Mesenchymal stem cell (in vitro differentiated cells and primary cell): Measurements from ENCODE around the gene ZNF618.

Experiments
- DNase-seq: peaks from one replicate; pipeline ENCODE4 v3.0.0-alpha.2; 2013
- H2AFZ ChIP-seq: one replicate; pipeline ENCODE4 v1.6.1; 2013; ENCODE audit warnings: low read depth, mild to moderate bottlenecking, control low read depth, inconsistent platforms, low read length, moderate library complexity
- H2AK5ac ChIP-seq: 2 replicates; pipeline ENCODE4 v1.6.1; 2013; ENCODE audit warnings: low read length, moderate library complexity, mild to moderate bottlenecking, inconsistent platforms; ENCODE audit not compliant: severe bottlenecking
- H2BK120ac ChIP-seq: one replicate; pipeline ENCODE4 v1.6.1; 2013; ENCODE audit warnings: low read depth, mild to moderate bottlenecking, inconsistent platforms, low read length, moderate library complexity
- H2BK12ac ChIP-seq, 2 experiments: one replicate each; pipeline ENCODE4 v1.6.1; 2013; ENCODE audit warnings: inconsistent platforms in 2 of 2, low read length in 2 of 2, mild to moderate bottlenecking in 2 of 2, moderate library complexity in 2 of 2, control low read depth in 1 of 2
- H2BK15ac ChIP-seq: one replicate; pipeline ENCODE4 v1.6.1; 2013; ENCODE audit warnings: mild to moderate bottlenecking, low read depth, inconsistent platforms; ENCODE audit not compliant: poor library complexity, severe bottlenecking
- H2BK5ac ChIP-seq: 2 replicates; pipeline ENCODE4 v1.6.1; 2013; ENCODE audit warnings: low read depth, mild to moderate bottlenecking, low read length, control low read depth, inconsistent platforms; ENCODE audit not compliant: poor library complexity, severe bottlenecking
- H3K14ac ChIP-seq, 2 experiments: one replicate each; pipeline ENCODE4 v1.6.1; 2013; ENCODE audit warnings: inconsistent platforms in 2 of 2, low read length in 2 of 2, control low read depth in 1 of 2, mild to moderate bottlenecking in 1 of 2, moderate library complexity in 1 of 2
- H3K18ac ChIP-seq, 2 experiments: one replicate each; pipeline ENCODE4 v1.6.1; 2013; ENCODE audit warnings: inconsistent platforms in 2 of 2, low read length in 2 of 2, control low read depth in 1 of 2, low read depth in 1 of 2, mild to moderate bottlenecking in 1 of 2
- H3K23ac ChIP-seq, 2 experiments: one replicate each; pipeline ENCODE4 v1.6.1; 2013; ENCODE audit warnings: inconsistent platforms in 2 of 2, low read length in 2 of 2, mild to moderate bottlenecking in 2 of 2, moderate library complexity in 2 of 2, control low read depth in 1 of 2
- H3K27ac ChIP-seq: 2 replicates; pipeline ENCODE4 v1.5.1; 2013; ENCODE audit warnings: mild to moderate bottlenecking, moderate library complexity, low read length, control low read depth, inconsistent platforms; ENCODE audit not compliant: poor library complexity, severe bottlenecking
- H3K27me3 ChIP-seq, 2 experiments: 2 replicates each; pipeline versions ENCODE4 v1.6.1 to v1.7.0; 2013; ENCODE audit warnings: low read length in 2 of 2, mild to moderate bottlenecking in 2 of 2, moderate library complexity in 2 of 2, control low read depth in 1 of 2, inconsistent platforms in 1 of 2; ENCODE audit not compliant: control insufficient read depth in 1 of 2, insufficient read depth in 1 of 2
- H3K36me3 ChIP-seq, 2 experiments: 2 replicates each; pipeline versions ENCODE4 v1.6.1 to v1.7.0; 2013; ENCODE audit warnings: low read length in 2 of 2, control low read depth in 1 of 2, inconsistent platforms in 1 of 2, low read depth in 1 of 2, mild to moderate bottlenecking in 1 of 2; ENCODE audit not compliant: insufficient read depth in 2 of 2, control insufficient read depth in 1 of 2
- H3K4ac ChIP-seq, 2 experiments: one replicate each; pipeline ENCODE4 v1.6.1; 2013; ENCODE audit warnings: inconsistent platforms in 2 of 2, low read length in 2 of 2, mild to moderate bottlenecking in 2 of 2, moderate library complexity in 2 of 2, control low read depth in 1 of 2, low read depth in 1 of 2
- H3K4me1 ChIP-seq: 2 replicates; pipeline ENCODE4 v1.6.1; 2013; ENCODE audit warnings: low read depth, low read length, control low read depth; ENCODE audit not compliant: control insufficient read depth, insufficient read depth
- H3K4me2 ChIP-seq: 2 replicates; pipeline ENCODE4 v1.6.1; 2013; ENCODE audit warnings: low read length, mild to moderate bottlenecking, inconsistent platforms; ENCODE audit not compliant: poor library complexity, severe bottlenecking
- H3K4me3 ChIP-seq, 2 experiments: 2 replicates each; pipeline versions ENCODE4 v1.5.1 to v1.7.0; 2013; ENCODE audit warnings: low read length in 2 of 2, mild to moderate bottlenecking in 2 of 2, control low read depth in 1 of 2, low read depth in 1 of 2; ENCODE audit not compliant: insufficient read depth in 1 of 2
- H3K79me1 ChIP-seq: replicated peaks from 2 replicates; pipeline ENCODE4 v1.6.1; 2013; ENCODE audit warnings: mild to moderate bottlenecking, control low read depth, low read length, inconsistent platforms; ENCODE audit not compliant: poor library complexity, severe bottlenecking
- H3K9ac ChIP-seq: 2 replicates; pipeline ENCODE4 v1.7.0; 2013; ENCODE audit warnings: mild to moderate bottlenecking, low read length, moderate library complexity
- H3K9me3 ChIP-seq: 2 replicates; pipeline ENCODE4 v1.7.0; 2013; ENCODE audit warnings: mild to moderate bottlenecking, low read length; ENCODE audit not compliant: control insufficient read depth
- H4K8ac ChIP-seq: one replicate; pipeline ENCODE4 v1.6.1; 2013; ENCODE audit warnings: inconsistent platforms, mild to moderate bottlenecking, low read length, moderate library complexity
- H4K91ac ChIP-seq: one replicate; pipeline ENCODE4 v1.6.1; 2013; ENCODE audit warnings: mild to moderate bottlenecking, low read length, inconsistent platforms
- WGBS: methylation state at CpG from one replicate; pipeline ENCODE4 v1.1.7; 2013; ENCODE audit warnings: mixed read lengths; 5-methylcytosine and 5-hydroxymethylcytosine counted together

Gene ZNF618

DNA sequence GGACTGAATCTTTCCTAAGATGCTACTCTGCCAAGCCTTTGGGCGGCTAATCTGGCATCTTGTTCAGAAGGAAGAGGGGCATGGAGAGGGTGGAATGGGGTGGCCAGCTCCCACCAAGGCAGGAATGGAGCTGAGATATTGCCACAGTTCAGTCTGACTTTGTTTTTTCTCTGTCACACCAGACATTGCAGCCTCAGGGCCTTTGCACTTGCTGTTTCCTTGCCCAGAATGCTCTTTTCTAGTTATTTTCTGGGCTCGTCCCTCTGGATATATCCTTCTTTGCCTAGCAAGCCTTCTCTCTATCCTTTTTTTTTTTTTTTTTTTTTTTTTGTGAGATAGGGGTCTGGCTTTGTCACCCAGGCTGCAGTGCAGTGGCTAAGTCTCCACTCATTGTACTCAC is 40.8 kb downstream of the ZNF618 start:
- Histone ChIP-seq H2AFZ (no peak overlapping the region), H3K79me1 (peaks cover 66% of the 10 kb centered on the region), H2BK120ac (no peak overlapping the region), H2BK5ac (no peak overlapping the region), H3K18ac (no peak overlapping the region), H3K4me2 (no peak overlapping the region), H3K23ac (no peak overlapping the region), H2BK12ac (no peak overlapping the region), H4K91ac (no peak overlapping the region), H3K9ac (no peak overlapping the region), H3K4ac (no peak overlapping the region), H3K4me1 (peaks cover 9% of the 10 kb centered on the region), H2AK5ac (no peak overlapping the region), H3K27me3 (no peaks in the 10 kb centered on the region), H3K9me3 (no peaks in the 10 kb centered on the region), H2BK15ac (no peak overlapping the region), H3K4me3 (no peak overlapping the region), H3K36me3 (peaks cover 11 to 16% of the 10 kb centered on the region in 2 experiments), H4K8ac (no peak overlapping the region), H3K27ac (no peak overlapping the region), H3K14ac (no peak overlapping the region)
- WGBS, result 100% methylated on average over 1 of the region's 2 CpGs
- DNase-seq, result no peak

DNA sequence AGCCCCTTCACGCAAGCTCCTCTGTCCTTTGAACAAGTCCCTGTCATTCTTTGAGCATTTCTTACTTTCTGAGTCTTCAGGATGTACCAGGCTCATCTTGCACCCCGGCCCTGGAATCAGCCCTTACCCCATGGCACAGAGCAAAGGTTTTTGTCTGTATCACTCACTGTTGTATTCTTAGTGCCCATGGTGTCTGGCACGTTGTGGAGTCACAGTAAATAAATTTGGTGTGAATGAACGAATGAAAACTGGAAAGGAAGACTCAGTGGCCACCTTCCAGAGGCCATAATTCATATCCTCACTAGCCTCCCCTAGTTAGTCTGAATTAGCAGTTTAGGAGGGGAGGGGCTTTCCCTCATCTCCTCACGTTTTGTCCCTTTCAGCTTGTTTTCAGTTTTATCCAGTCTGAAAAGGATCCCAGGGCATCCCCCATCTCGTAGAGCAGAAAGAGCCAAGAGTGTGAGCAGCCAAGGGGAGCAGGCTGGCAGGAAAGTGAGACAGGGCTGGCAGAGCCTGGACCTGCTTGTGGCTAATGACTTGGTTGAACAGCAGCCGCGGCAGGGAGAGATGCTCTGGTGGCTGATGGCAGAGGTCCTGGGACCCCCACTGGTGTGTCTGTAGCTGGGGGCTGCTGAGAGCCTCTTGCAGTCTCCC is 42.7 kb downstream of the ZNF618 start:
- Histone ChIP-seq H3K79me1 (peaks cover 55% of the 10 kb centered on the region), H3K9ac (no peak overlapping the region), H2BK12ac (no peak overlapping the region), H4K8ac (no peak overlapping the region), H3K14ac (no peak overlapping the region), H2BK15ac (no peak overlapping the region), H3K4me1 (peaks cover 6% of the 10 kb centered on the region), H3K27me3 (no peaks in the 10 kb centered on the region), H2BK5ac (no peak overlapping the region), H3K23ac (no peak overlapping the region), H3K4me2 (no peak overlapping the region), H3K27ac (no peak overlapping the region), H2BK120ac (no peak overlapping the region), H2AFZ (no peak overlapping the region), H3K36me3 (peaks cover 10 to 11% of the 10 kb centered on the region in 2 experiments), H3K4ac (no peak overlapping the region), H3K9me3 (no peaks in the 10 kb centered on the region), H3K18ac (no peak overlapping the region), H2AK5ac (no peak overlapping the region), H3K4me3 (no peak overlapping the region), H4K91ac (no peak overlapping the region)
- DNase-seq, result no peak
- WGBS, result 97% methylated on average over 7 of the region's 8 CpGs

DNA sequence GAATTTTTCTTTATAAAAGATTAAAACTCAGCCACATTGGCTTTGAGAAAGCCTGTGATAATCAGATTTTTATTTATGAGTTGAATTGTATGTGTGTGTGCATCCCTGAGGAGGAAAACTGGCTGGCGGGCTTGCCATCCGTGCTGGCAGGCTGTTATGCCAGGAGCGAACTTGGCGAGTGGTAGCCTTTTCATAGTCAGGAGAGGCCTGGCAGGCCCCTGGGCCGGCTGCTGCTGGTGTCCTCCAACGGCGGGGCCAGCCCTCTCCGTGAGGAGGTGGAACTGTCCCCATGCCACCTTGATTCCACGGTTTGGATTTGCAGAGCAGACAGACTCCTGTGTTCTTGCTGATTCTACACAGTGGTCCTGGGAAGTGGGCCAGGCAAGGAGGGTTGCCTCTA is 43.3 kb downstream of the ZNF618 start:
- DNase-seq, result no peak
- Histone ChIP-seq H3K4me2 (no peak overlapping the region), H3K14ac (no peak overlapping the region), H2BK15ac (no peak overlapping the region), H4K8ac (no peak overlapping the region), H3K36me3 (peaks cover 10 to 11% of the 10 kb centered on the region in 2 experiments), H4K91ac (no peak overlapping the region), H3K9ac (no peak overlapping the region), H3K27ac (no peak overlapping the region), H3K27me3 (no peaks in the 10 kb centered on the region), H2BK12ac (no peak overlapping the region), H2AK5ac (no peak overlapping the region), H2BK120ac (no peak overlapping the region), H3K23ac (no peak overlapping the region), H3K18ac (no peak overlapping the region), H3K4ac (no peak overlapping the region), H2BK5ac (no peak overlapping the region), H3K9me3 (no peaks in the 10 kb centered on the region), H3K79me1 (peaks cover 50% of the 10 kb centered on the region), H2AFZ (no peak overlapping the region), H3K4me3 (no peak overlapping the region), H3K4me1 (peaks cover 6% of the 10 kb centered on the region)
- 94% methylated on average over 9 of the region's 9 CpGs for WGBS

DNA sequence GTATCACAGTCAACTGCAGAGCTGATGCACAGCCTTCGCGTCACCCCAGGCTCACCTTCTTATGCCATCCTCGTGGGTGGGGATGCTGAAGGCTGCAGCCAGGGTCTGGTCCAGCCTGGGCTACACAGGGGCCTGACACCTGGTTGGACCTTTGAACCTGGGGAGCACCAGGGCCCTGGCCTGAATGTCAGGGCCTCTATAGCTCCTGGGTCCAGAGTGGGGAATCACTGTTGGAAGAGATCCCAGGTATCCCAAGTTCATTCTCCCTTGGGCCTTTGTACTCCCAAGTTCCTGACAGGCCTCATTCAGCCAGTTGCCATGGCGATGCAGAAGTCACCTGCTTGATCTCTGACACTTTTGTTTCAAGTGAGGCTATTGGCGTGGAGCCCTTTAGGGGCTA is 43.8 kb downstream of the ZNF618 start:
- Histone ChIP-seq H3K14ac (no peak overlapping the region), H3K4me2 (no peak overlapping the region), H3K4ac (no peak overlapping the region), H2BK5ac (no peak overlapping the region), H3K9me3 (no peaks in the 10 kb centered on the region), H4K8ac (no peak overlapping the region), H3K27ac (no peak overlapping the region), H2BK12ac (no peak overlapping the region), H3K79me1 (peaks cover 51% of the 10 kb centered on the region), H3K36me3 (peaks cover 10 to 11% of the 10 kb centered on the region in 2 experiments), H3K27me3 (no peaks in the 10 kb centered on the region), H2AK5ac (no peak overlapping the region), H3K23ac (no peak overlapping the region), H3K4me1 (peaks cover 6% of the 10 kb centered on the region), H3K9ac (no peak overlapping the region), H2AFZ (no peak overlapping the region), H3K4me3 (no peak overlapping the region), H3K18ac (no peak overlapping the region), H2BK15ac (no peak overlapping the region), H4K91ac (no peak overlapping the region), H2BK120ac (no peak overlapping the region)
- no peak for DNase-seq
- 96% methylated on average over 5 of the region's 5 CpGs for WGBS
